ENCODE measurements around the gene FAM13B.
"Not testable (repeated sequence)": the region's sequence is repeated elsewhere in the genome, so short reads cannot be mapped to it uniquely, and the experiment has no call there.

The FAM13B gene

DNA sequence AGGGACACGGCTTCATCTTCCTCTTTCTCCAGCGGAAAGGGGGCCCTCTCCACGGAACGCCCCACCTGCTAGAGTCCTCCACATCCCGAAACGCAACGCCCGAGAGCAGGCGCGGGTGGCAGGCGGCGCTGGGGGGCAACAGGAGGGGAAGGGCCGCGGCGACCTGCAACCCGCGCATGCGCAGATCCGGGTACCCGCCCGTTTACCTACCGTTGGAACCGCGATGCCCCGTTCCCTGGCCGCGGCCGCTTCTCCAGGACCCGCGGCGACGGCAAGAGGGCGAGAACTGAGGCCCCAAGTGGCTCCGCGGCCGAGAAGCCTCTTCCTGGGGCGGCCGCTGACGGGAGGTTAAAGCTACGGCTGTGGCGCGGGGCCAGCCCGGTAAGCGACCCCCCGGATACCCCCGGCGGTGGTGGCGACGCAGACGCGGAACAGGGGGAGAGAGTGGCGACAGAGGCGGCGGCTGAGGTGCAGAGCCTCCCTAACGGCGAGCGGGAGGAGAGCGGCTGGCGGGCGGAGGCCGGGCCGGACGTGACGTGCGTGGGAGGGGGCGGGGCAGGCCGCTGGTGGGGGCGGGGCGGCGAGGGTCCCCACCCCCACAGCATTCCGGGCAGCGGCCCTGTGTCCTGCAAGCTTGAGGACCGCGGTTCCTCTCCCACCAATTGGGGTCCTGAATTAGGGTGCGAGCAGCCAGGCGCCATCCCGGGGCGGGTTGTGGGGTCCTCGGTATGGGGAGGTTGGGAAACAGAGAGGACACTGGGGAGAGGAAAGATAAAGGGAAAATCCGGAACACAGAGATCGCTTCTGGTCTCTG, at the start of gene FAM13B:
Gene FAM13B (minus strand): TSS at position 508 of the 814 bp plus-strand sequence. CDS start 13,968 bp downstream, outside the sequence.
- DNase-seq: peak; percentile 76

DNA sequence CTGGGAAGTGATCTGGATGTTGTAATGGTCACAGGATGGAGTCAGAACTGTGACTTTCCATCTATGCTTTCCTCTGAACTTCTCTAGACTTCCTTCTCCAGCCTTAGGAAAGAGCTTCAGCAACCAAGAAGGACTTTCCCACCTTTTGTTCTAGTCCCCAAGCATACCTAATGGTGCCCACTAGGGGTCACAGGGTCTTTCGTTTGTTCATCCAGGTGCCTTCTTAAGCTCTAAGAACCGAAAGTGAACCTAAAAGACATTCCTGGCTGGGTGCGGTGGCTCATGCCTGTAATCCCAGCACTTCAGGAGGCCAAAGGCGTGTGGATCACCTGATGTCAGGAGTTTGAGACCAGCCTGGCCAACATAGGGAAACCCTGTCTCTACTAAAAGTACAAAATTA, 49.2 kb upstream of the FAM13B start:
- DNase-seq: no peak

DNA sequence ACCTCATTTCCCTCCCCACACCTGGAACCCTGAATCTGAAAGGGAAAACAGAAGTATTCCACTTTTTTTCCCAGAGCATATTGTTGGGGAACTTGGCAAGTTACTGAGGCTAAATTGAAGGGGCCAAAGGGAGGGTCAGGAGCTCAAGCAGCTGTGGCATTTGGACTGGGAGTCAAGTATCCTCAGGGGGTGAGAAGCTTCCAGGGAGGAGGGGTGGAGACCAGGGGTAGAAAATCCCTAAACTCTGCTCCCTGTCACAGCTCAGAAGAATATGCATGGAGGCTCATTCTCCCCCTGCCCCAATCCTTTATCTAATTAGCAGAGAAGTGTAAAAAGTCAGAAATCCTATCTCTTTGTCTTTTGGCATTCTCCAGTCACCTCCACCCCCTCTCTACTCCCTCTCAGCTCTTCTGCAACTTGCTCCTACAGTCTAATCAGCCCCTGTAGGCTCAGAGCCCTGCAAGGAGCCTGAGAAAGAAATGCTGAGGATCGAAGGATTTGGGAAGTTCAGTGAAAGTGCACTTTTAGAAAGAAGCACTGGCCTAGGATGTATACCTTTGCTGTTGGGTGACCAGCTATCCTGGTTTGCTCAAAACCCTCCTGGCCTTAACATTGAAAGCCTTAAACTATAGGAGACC, 45.2 kb upstream of the FAM13B start:
- no peak for DNase-seq

DNA sequence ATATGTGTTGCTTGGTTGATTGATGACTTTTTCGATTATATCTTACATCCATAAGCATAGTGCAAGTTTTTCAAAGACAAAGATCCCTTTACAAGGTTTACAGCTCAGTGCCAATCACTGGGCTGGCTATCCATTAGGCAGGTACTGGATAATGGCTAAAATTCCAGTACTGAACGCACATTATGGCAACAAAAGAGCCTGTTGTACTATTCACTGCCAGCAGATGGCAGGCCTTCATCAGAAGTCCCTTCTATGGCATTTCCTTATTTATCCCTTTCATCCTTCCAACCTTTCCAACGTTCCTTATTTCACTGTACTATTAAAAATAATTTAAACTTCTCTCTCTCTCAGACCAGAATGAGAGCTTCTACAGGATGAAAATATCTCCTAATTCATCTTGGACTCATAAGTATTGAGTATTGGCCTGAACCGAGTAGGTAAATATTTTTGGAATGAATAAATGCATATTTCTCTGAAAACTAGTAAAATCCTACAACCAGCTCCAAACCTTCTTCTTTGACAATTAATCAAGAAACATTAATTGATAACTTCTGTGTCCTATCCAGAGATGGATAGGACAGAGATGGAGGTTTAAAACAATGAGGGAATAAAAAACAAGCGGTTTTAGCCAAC, 44.3 kb upstream of the FAM13B start:
- peak; percentile 49 for DNase-seq

DNA sequence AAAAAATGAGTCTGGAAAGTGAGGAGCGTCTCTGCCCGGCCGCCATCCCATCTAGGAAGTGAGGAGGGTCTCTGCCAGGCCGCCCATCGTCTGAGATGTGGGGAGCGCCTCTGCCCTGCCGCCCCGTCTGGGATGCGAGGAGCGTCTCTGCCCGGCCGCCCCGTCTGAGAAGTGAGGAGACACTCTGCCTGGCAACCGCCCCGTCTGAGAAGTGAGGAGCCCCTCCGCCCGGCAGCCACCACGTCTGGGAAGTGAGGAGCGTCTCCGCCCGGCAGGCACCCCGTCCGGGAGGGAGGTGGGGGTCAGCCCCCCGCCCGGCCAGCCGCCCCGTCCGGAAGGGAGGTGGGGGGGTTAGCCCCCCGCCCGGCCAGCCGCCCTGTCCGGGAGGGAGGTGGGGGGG, 37.1 kb upstream of the FAM13B start:
- not testable (repeated sequence) for DNase-seq

DNA sequence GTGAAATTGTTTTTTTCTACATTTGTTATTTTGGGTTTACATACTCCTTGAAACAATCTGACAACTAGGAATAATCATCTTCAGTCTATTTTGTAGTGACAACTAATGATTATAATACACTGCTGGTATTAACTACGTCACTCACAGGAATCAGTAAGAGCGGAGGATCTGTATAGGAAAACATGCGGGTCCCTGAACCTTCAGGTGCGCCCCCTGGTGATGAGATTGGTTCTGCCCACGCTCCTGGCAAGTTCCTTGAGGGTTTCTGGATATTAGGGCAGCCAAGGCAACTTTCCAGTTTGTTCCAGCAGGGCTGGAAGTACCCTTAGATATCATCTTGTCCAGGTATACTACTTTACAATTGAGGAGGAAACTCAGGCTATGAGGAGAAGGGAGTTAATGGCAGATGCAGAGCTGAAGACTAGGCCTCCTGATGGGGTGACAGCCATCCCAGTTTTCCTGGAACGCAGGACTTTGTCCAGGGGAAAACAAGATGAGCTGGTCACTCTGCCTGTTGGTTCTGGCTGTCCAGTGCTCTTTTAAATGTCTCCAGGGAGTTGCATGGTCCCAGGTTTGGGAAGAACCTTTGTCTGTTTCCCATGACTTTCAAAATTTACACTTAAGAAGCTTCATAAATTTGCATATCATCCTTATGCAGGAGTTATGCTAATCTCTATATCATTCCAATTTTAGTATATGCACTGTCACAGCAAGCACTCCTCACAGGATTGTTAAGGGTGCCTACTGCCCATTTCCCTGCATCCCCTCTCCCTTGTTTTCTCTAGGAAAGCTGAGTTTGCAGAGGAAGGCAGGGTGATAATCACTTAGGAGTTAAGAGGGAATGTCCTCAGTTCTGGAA, 36.1 kb upstream of the FAM13B start:
- DNase-seq: peak; percentile 75

DNA sequence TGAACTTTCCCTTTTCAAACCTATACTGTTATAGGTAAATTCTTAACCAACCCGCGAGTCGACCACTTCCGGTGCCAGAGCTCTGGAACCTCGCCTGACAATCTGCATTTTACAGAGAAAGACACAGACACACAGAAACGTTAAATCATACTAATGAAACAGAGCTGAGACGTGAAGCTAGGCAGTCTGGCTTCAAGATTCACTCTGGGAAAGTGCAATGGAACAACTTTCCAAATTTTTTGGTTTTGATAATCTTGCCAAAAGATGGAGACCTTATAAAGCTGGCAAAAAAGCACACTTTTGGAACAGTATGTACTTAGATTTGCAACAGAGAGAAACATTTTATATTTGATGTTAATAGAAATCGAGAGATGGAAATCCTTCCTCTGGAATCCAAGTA, 35.1 kb upstream of the FAM13B start:
- no peak for DNase-seq

DNA sequence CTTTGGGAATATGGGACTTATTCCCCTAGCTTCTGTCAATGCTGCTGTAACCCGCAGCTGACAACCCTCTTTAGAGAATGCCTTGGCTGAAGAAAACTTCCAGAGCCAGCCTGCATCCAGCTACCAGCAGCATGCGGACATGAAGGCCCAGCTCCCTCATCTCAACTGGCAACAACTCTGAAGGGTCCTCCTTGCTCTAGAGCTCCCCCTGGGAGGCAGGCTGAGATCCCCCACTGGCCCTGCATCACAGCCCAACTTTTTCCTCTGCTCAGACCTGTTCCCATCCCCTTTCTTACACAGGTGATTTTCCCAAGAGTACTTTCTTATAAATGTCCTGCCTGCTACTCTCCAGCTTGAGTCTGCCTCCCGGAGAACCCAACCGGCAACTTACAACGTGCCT, 32.2 kb upstream of the FAM13B start:
- DNase-seq: no peak

DNA sequence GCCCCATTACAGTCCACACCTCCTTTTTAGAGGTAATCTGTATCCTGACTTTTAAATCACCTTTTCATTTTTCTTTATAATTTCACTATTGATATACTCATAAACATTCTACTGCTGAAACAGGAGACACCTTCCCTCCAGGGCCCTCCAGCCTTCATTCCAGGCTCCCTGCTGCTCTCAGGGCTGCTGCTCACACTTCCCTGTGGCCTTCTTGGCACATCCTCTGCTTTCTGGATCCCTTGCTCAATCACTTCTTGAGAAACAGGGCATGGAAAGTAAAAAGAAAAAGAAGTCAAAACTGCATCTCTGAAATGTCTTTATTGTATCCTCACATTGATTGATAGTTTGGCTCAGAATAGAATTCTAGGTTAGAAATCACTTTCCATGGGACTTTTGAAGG, 31.6 kb upstream of the FAM13B start:
- DNase-seq: no peak

DNA sequence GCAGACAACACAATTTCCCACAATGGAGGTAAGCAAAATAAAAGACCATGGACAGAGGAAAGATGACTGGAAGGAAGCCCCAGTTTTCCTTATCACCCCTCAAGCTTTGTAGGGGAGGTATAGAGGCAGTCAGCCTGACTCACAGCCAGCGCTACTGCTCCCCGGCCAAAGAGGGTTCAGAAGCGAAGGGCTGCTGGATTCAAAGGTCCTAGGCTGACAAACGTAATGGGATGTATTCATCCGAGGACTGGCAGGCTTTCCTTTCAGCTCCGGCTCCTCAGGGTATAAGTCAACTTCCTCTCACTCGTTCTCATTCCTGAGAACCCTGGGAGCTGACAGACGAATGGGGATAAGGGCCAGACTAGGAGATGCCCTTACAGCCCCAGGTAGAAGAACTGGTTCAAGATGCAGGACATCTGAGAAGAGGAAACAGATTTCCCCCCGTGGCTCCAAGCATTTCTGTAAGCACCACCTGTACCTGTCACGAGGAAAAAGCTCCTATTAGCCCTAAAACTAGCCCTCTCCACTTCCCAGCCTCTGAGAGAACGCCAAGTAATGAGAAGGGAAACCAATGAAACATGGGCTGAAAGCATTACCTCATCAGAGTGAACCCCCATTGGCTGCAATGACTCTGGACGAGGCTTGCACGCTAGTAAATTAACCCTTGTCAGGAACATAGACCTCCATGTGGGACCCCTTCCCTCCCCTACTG, 22.1 kb upstream of the FAM13B start:
- no peak for DNase-seq

DNA sequence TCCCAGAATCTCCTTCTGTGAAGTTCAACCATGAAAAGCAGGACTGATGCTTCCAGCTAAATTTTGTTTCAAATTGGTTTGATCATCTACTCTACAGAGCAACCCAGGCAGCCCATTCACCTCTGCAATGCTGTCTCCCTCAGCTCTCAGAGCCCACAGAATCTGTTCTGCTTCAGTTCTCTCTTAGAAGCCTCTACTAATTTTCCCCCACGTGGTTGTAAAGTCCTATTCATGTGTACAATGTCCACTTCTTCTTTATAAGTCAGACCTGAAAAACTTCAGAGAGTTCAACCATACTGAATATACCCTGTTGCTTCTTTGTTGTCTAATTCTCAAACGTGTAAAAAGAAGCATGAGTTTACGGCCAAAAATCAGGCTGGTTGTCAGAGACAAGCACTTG, 21.3 kb upstream of the FAM13B start:
- no peak for DNase-seq

DNA sequence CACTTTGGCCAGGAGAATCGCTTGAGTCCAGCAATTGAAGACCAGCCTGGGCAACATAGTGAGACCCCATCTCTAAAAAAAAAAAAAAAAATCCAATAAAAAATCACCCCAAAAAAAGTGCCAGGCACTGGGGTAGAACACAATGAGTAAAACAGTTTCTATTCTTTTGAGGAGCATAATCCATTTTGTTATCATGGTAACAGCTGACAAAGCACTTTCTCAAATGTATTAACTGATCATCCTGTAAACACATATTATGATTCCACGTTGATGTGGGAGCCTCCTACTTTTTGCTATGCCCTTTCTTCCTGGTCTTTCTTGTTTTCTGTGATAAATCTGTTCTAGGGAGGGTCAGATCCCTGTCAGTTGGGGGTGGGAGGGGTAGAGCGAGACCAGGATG, 20.7 kb upstream of the FAM13B start:
- DNase-seq: no peak

DNA sequence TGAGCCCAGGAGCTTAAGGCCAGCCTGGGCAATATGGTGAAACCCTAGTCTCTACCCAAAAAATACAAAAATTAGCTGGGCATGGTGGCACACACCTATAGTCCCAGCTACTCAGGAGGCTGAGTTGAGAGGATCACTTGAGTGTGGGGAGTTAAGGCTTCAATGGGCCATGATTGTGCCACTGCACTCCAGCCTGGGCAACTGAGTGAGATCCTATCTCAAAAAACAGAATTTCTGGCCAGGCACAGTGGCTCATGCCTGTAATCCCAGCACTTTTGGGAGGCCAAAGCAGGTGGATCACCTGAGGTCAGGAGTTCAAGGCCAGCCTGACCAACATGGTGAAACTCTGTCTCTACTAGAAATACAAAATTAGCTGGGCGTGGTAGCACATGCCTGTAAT, 19.8 kb upstream of the FAM13B start:
- DNase-seq: not testable (repeated sequence)

DNA sequence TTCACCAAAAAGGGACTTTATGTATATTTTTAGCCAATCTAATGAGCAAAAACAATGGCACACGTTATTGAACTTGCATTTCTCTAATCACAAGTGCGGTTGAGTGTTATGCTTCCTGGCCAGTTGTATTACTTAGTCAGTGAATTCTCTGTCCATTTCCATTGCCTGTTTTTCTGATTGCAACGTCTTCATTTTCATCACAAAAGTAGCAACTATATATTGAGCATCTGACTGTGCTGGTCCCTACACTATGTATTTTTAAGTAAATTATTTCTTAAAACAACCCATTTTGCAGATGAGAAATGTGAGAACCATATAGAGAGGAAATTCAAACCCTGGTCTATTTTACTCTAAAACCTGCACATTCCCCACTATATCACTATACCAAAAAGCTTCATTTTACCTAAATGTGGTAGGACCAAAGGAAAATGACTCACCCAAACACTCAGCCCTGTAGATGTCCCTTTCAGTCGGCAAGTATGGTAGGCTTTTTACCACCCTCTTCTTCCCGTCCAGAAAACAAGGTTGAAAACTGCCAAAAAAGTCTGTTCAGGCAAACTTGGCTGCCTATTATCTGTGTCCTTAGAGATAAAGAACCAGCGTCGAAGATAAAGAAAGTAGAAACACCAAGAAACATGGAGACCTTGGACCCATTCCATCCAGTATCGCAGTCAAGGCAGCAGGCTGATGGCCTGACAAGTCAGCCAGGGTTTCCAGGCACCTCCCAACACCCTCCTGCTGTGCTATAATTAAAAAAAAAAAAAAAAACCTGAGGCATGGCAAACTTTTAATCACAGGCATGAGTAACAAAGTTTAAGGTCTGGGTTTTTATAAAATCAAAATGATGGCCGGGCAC, 18.8 kb upstream of the FAM13B start:
- no peak for DNase-seq

DNA sequence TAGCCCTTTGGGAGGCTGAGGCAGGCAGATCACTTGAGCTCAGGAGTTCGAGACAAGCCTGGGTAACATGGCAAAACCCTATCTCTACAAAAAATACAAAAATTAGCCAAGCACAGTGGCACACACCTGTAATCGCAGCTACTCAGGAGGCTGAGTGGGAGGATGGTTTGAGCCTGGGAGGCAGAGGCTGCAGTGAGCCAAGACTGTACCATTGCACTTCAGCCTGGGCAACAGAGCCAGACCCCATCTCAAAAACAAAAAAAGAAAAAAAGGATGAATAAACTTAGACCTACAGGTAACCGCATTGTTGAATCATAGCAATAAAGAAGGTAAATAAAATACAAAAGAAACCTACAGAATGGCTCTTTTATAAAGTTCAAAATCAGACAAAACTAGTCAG, 12.4 kb upstream of the FAM13B start:
- not testable (repeated sequence) for DNase-seq

DNA sequence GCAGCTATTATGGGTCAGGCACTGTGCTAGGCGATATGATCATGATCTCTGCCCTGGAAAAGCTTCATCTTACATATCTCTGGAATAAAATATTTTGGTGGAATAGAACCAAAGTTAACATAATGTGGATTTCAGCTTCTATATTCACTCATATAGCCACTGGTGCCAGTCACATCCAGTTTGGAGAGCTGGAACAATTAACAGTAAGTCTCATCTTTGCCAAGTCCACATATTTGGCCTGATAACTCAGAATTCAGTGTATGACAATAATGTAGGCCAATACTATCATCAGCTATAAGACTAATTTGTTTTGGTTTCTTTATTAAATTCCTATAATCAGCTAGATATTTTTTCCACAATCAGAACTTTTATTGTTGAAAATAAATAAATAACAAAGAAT, 5.9 kb upstream of the FAM13B start:
- DNase-seq: no peak

DNA sequence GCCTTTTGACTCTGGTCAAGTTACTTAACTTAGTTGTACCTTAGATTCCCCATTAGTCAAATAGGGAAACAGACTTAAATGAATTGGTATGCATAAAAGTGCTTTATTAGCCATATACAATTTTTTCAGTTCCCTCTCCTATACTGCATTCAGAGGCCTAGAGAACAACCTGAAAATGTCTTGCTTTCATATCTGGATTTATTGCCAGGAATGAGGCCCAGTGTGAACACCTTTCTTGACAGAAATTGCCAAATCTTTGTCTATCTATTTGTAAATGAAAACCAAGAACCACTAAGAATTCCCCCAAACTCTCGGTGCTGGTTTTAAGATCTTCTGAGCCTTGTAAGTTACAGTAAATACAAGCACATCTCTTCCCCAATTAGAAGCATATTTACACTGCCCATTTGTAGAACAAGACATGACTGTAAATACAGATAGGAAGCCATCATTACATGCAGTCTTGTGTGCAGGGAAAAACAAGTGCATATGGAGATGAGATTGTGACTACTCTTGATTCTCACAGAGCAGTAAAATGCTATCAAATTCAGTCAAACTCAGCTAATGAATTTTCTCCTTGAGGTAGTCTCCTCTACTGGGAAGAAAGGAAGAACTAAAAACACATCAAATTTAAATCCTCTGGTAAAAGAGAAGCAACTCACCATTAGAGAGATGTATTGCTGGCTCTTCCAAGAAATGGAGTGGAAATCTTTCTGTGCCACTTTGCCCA, 5.2 kb upstream of the FAM13B start:
- DNase-seq: no peak

DNA sequence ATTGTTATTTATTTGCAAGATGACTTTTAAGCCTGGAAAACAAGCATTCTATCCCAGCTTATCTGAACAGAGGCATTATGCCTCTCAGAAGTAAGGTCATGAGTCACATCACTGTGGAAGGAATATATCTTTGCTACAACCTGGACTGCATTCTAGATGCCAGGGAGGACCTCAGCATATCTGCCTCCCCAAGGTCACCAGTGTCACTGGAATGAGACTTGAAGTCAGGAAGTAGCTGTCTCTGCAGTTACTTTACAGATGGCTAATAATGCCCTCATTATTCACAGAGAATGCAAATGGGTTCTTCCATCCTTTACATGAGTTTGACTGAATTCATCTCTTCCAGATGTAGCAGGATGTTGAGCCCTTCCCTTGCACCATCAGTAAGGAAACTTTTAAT, 4.4 kb upstream of the FAM13B start:
- no peak for DNase-seq

DNA sequence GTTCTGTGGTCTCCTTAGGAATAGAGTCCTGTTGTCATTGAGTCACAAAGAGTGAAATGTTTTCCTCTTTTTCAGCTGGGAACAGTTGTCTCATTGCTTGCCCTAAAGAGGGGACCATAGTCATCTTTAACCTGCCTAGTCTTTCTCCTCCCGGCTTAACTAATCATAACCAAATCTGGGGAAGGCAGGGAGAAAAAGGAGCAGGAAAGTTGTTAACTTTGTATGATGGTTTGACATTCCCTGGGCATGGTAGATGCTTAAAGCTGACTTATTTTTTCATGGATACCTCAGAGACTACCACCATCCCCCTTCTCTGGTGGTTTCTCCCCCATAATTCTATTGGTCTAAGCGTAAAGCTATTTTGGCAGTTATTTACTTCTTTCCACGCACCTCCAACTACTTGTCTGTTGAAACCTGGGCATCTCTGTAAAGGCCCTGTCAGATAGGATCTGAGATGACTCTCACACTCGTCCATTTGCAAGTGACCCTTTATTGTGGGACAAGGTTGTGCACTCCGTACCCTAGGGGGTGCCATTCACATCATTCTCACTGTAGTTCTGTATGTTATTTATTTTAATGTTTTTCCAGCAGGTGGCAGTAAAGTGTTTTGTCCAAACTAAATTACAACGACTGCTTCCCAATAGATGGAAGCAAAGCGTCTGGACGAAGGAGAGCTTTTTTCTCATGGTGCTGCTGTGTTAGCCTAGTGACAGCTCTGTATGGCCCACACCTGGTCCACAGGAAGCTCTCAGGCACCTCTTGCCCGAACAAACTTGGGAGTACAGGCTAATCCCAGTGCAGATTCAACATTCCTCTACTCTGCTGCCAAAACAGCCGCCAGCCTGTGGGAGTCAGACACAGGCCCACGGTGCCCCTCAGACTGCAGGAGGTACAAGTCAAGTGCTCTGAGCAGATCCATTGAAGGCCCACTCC, 3.0 kb upstream of the FAM13B start:
- DNase-seq: peak; percentile 47

DNA sequence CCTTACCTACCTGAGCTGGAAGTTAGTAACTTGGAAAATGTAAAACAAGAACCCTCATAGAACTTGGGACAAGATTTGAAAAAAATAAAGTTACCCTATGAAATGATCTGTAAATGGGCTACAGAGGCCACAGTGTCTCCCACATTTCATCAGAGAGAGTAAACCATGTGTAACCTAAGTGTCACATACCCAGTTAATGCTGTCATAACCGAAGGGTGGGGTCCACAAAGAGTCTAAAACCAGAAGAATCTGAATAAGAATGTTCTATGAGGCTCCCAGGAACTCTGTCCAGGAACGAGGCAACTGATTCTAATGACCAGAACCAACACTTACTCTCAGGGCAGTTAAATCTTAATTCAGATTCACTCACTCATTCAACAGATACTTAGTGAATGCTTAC, 1.0 kb upstream of the FAM13B start:
- DNase-seq: no peak
